K562 (cell line): ENCODE measurements around the gene NLRP12. TPM values are rescaled to one million over a fixed set of nuclear protein-coding genes. Genes with fewer than 3 reads are reported as not detected.

ENCODE experiments used
- ATAC-seq: fragments of 200-7000 bp; cut with Tn5 transposase; 3 replicates; pipeline ENCODE4 v1.9.1; 2020; ENCODE audit warnings: moderate library complexity
- BruUV-seq: library from RNA; stranded (reverse); fragments of 400-500 nt; replicated peaks from 2 replicates; lab custom pipeline; 2021; lab: Mats Ljungman, UMichigan
- CTCF ChIA-PET: fragments of 300-600 bp; formaldehyde crosslinking; extraction: SDS; loops from one replicate; lab custom pipeline; 2021; ENCODE audit warnings: low intra/inter-chr PET ratio; lab: Yijun Ruan, JAX
- POLR2A ChIA-PET: fragments of 300-600, 350-650 bp; sonication (Branson Sonifier 250); formaldehyde crosslinking; extraction: SDS; loops from one replicate; lab custom pipeline; 2021; ENCODE audit warnings: antibody characterized with exemption, inconsistent platforms; lab: Yijun Ruan, JAX
- DNase-seq, 4 experiments: peaks; one replicate each; pipeline versions ENCODE4 v3.0.0 to v3.0.0-alpha.2; 2011 to 2018; ENCODE audit warnings: low spot score in 3 of 4, mixed read lengths in 3 of 4; ENCODE audit errors: extremely low read depth in 1 of 4
- FAIRE-seq: peaks from 2 replicates; lab custom pipeline; 2011; peaks lifted over from hg19 to GRCh38; lab: Jason Lieb, UNC
- H2AFZ ChIP-seq: 2 replicates; pipeline ENCODE4 v1.6.0; 2011; ENCODE audit warnings: low read depth, low read length, control low read depth, inconsistent platforms
- H3K27ac ChIP-seq: fragments of 200-600 bp; 3 replicates; pipeline ENCODE4 v1.8.0; 2011; ENCODE audit warnings: low read depth, mild to moderate bottlenecking, control low read depth, inconsistent platforms, low read length, moderate library complexity, mixed read lengths; ENCODE audit errors: extremely low read depth
- H3K27me3 ChIP-seq, 2 experiments: fragments of 300-600 bp in 1 of 2; 2 replicates in 1 of 2; 3 replicates in 1 of 2; pipeline versions ENCODE4 v1.6.0 to v1.8.0; 2011; ENCODE audit warnings: inconsistent platforms in 2 of 2, low read length in 2 of 2, mild to moderate bottlenecking in 1 of 2, mixed read lengths in 1 of 2, moderate library complexity in 1 of 2; ENCODE audit not compliant: control insufficient read depth in 2 of 2, insufficient read depth in 2 of 2
- H3K36me3 ChIP-seq: fragments of 300-600 bp; 3 replicates; pipeline ENCODE4 v1.8.0; 2011; ENCODE audit warnings: mild to moderate bottlenecking, low read length, inconsistent platforms; ENCODE audit not compliant: control insufficient read depth, insufficient read depth
- H3K4me1 ChIP-seq, 2 experiments: fragments of 200-600 bp in 1 of 2; replicated peaks in 1 of 2; 2 replicates in 1 of 2; 3 replicates in 1 of 2; pipeline versions ENCODE4 v1.5.1 to v1.8.0; 2011; ENCODE audit warnings: inconsistent platforms in 2 of 2, low read length in 2 of 2, mild to moderate bottlenecking in 1 of 2, mixed read lengths in 1 of 2, moderate library complexity in 1 of 2; ENCODE audit not compliant: control insufficient read depth in 2 of 2, insufficient read depth in 2 of 2
- H3K4me2 ChIP-seq: 2 replicates; pipeline ENCODE4 v1.6.1; 2011; ENCODE audit warnings: low read length, control low read depth, inconsistent platforms, mixed read lengths; ENCODE audit not compliant: insufficient read depth
- H3K4me3 ChIP-seq: fragments of 200-600 bp; sonication (generic), shearing (Covaris generic); 2 replicates; pipeline ENCODE4 v1.5.1; 2016; ENCODE audit warnings: control low read depth, inconsistent platforms
- H3K79me2 ChIP-seq: fragments of 200-600 bp; 3 replicates; pipeline ENCODE4 v1.8.0; 2011; ENCODE audit warnings: low read length, inconsistent platforms; ENCODE audit not compliant: control insufficient read depth, insufficient read depth
- H3K9ac ChIP-seq, 2 experiments: 2 replicates each; pipeline versions ENCODE4 v1.6.0 to v1.6.1; 2011; ENCODE audit warnings: low read depth in 2 of 2, low read length in 2 of 2, control low read depth in 1 of 2, inconsistent platforms in 1 of 2, mild to moderate bottlenecking in 1 of 2, mixed read lengths in 1 of 2; ENCODE audit not compliant: insufficient read depth in 1 of 2
- H3K9me1 ChIP-seq: one replicate; pipeline ENCODE4 v1.6.0; 2011; ENCODE audit warnings: inconsistent platforms, mild to moderate bottlenecking, low read length, moderate library complexity; ENCODE audit not compliant: control insufficient read depth, insufficient read depth
- H3K9me3 ChIP-seq: replicated peaks from 2 replicates; pipeline ENCODE4 v1.5.1; 2011; ENCODE audit warnings: low read depth, low read length, inconsistent platforms; ENCODE audit not compliant: control insufficient read depth, insufficient read depth
- H4K20me1 ChIP-seq: replicated peaks from 2 replicates; pipeline ENCODE4 v1.6.1; 2011; ENCODE audit warnings: low read length, inconsistent platforms, mixed read lengths; ENCODE audit not compliant: control insufficient read depth, insufficient read depth
- CREB1 ChIP-seq, 2 experiments: sonication (generic) in 1 of 2; formaldehyde crosslinking in 1 of 2; IDR thresholded peaks; 2 replicates each; pipeline versions ENCODE4 v1.6.1 to v1.8.0; 2012 to 2022; ENCODE audit warnings: inconsistent platforms in 1 of 2, mild to moderate bottlenecking in 1 of 2, missing genetic modification reagents in 1 of 2, moderate library complexity in 1 of 2
- FUS ChIP-seq: fragments of 200-400 bp; formaldehyde crosslinking; optimal IDR thresholded peaks from 2 replicates; pipeline ENCODE3; 2017; ENCODE audit warnings: low read depth, low read length
- HDAC1 ChIP-seq, 2 experiments: fragments of 450-650 bp; IDR thresholded peaks; 2 replicates each; pipeline ENCODE4 v1.6.1; 2016 to 2017; ENCODE audit warnings: inconsistent platforms in 1 of 2, mild to moderate bottlenecking in 1 of 2, moderate library complexity in 1 of 2
- HSF4 ChIP-seq: fragments of 250-450 bp; sonication (Bioruptor Pico); IDR thresholded peaks from 2 replicates; pipeline ENCODE4 v2.1.2; 2022; ENCODE audit warnings: mild to moderate bottlenecking, moderate library complexity, borderline replicate concordance
- KHSRP ChIP-seq: fragments of 450-650 bp; IDR thresholded peaks from 2 replicates; pipeline ENCODE4 v1.6.1; 2017
- KLF1 ChIP-seq: fragments of 450-650 bp; IDR thresholded peaks from 2 replicates; pipeline ENCODE4 v1.6.1; 2016; ENCODE audit warnings: missing genetic modification characterization, missing compliant biosample characterization
- KLF6 ChIP-seq: fragments of 250-450 bp; sonication (Bioruptor Pico); IDR thresholded peaks from 2 replicates; pipeline ENCODE4 v1.4.0; 2020; ENCODE audit warnings: mild to moderate bottlenecking, moderate library complexity, borderline replicate concordance
- MTA3 ChIP-seq: fragments of 450-650 bp; formaldehyde crosslinking; IDR thresholded peaks from 2 replicates; pipeline ENCODE4 v1.6.1; 2017; ENCODE audit warnings: mild to moderate bottlenecking, borderline replicate concordance
- MYC ChIP-seq, 2 experiments: fragments of 250-450 bp in 1 of 2; sonication (Bioruptor Pico) in 1 of 2; IDR thresholded peaks; 2 replicates each; pipeline versions ENCODE4 v1.5.1 to v1.6.1; 2012 to 2021; ENCODE audit warnings: low read depth in 2 of 2, borderline replicate concordance in 1 of 2, improper control_type of control experiment in 1 of 2, low read length in 1 of 2, mild to moderate bottlenecking in 1 of 2, moderate library complexity in 1 of 2
- NR2C2 ChIP-seq, 2 experiments: fragments of 200-800 bp in 1 of 2; sonication (Bioruptor generic) in 1 of 2; sonication (generic) in 1 of 2; formaldehyde crosslinking in 1 of 2; IDR thresholded peaks; 2 replicates each; pipeline versions ENCODE4 v1.6.1 to v1.8.0; 2016 to 2022; ENCODE audit warnings: mild to moderate bottlenecking in 1 of 2, missing compliant biosample characterization in 1 of 2, missing genetic modification characterization in 1 of 2, missing genetic modification reagents in 1 of 2
- NRF1 ChIP-seq, 2 experiments: fragments of 450-650 bp; IDR thresholded peaks in 1 of 2; conservative IDR thresholded peaks in 1 of 2; 2 replicates each; pipeline ENCODE4 v1.6.1; 2014; ENCODE audit warnings: mild to moderate bottlenecking in 2 of 2
- PHF8 ChIP-seq: fragments of 200-600 bp; sonication (generic); IDR thresholded peaks from 2 replicates; pipeline ENCODE4 v1.6.1; 2012; ENCODE audit warnings: mixed run types, mild to moderate bottlenecking, inconsistent platforms, low read length, moderate library complexity, borderline replicate concordance
- POLR2A ChIP-seq: fragments of 450-650 bp; conservative IDR thresholded peaks from 2 replicates; pipeline ENCODE4 v1.6.1; 2016
- RBM14 ChIP-seq: fragments of 200-400 bp; formaldehyde crosslinking; IDR thresholded peaks from 2 replicates; pipeline ENCODE4 v1.6.1; 2018; ENCODE audit warnings: low read depth, mild to moderate bottlenecking, low read length, moderate library complexity, borderline replicate concordance; ENCODE audit not compliant: insufficient read depth
- SREBF2 ChIP-seq: sonication (generic); formaldehyde crosslinking; IDR thresholded peaks from 2 replicates; pipeline ENCODE4 v1.4.0; 2020; ENCODE audit warnings: mild to moderate bottlenecking, missing genetic modification reagents
- ZNF146 ChIP-seq: IDR thresholded peaks from one replicate; pipeline ENCODE4 v1.6.1; 2018; ENCODE audit warnings: missing compliant biosample characterization; ENCODE audit not compliant: unreplicated experiment
- ZNF174 ChIP-seq: fragments of 250-450 bp; sonication (Bioruptor Pico); IDR thresholded peaks from 2 replicates; pipeline ENCODE4 v1.4.0; 2020; ENCODE audit warnings: mild to moderate bottlenecking
- ZNF431 ChIP-seq: sonication (generic); formaldehyde crosslinking; IDR thresholded peaks from 2 replicates; pipeline ENCODE4 v1.8.0; 2022; ENCODE audit warnings: mild to moderate bottlenecking, missing genetic modification reagents
- ZNF668 ChIP-seq: fragments of 250-450 bp; sonication (Bioruptor Pico); IDR thresholded peaks from 2 replicates; pipeline ENCODE4 v1.8.0; 2022; ENCODE audit warnings: mild to moderate bottlenecking, inconsistent platforms
- ZNF707 ChIP-seq: fragments of 250-450 bp; sonication (Bioruptor Pico); conservative IDR thresholded peaks from 2 replicates; pipeline ENCODE4 v1.8.0; 2022; ENCODE audit warnings: inconsistent platforms, mild to moderate bottlenecking, moderate library complexity
- WGBS: fragments of 100-300 bp; shearing (Covaris generic); methylation state at CpG from one replicate; pipeline ENCODE4 v1.1.6; 2016; ENCODE audit warnings: low coverage, mixed read lengths; ENCODE audit not compliant: insufficient coverage; ENCODE audit errors: missing lambda C conversion rate; 5-methylcytosine and 5-hydroxymethylcytosine counted together
- in situ Hi-C: fragments of 300-500 bp; cut with MboI; formaldehyde crosslinking; loops from 4 replicates; pipeline ENCODE4 v1.15.0; 2018; ENCODE audit warnings: inconsistent platforms, mixed read lengths
- intact Hi-C: fragments of 100-400 bp; cut with micrococcal nuclease; formaldehyde crosslinking; loops from 2 replicates; pipeline ENCODE4 v1.14.2; 2022
- polyA plus RNA-seq, 8 experiments: library from polyadenylated mRNA; depleted of rRNA in 4 of 8; stranded (reverse) in 5 of 8; unstranded in 3 of 8; fragments of >200 nt; fragmentation: Nextera tagmentation in 2 of 8; fragmentation: Illumina TruSeq in 1 of 8; extraction: Ambion mirVana in 2 of 8; extraction: Trizol in 1 of 8; gene quantifications; 2 replicates each; pipeline versions ENCODE4 v1.2.1 to v1.2.3, GENCODE V29; 2011 to 2014; ENCODE audit warnings: inconsistent platforms in 1 of 8, missing spikeins in 1 of 8
- total RNA-seq, 7 experiments: library from RNA; depleted of rRNA in 6 of 7; stranded (reverse); fragments of >200 nt in 6 of 7; fragmentation: Illumina TruSeq in 2 of 7; extraction: Trizol in 2 of 7; gene quantifications; 2 replicates each; pipeline versions ENCODE4 v1.2.1 to v1.2.3, GENCODE V29; 2011 to 2021; ENCODE audit warnings: low replicate concordance in 1 of 7
- TF ChIP-seq, protein P1 (sequence below): fragments of 250-450 bp; sonication (Bioruptor Pico); IDR thresholded peaks from 2 replicates; pipeline ENCODE4 v1.4.0; 2020; ENCODE audit warnings: mild to moderate bottlenecking, moderate library complexity

Gene NLRP12
- total and polyA plus RNA-seq, 9 of the 15 experiments (the other 6 are each of a cell fraction or from before 2014, with no cell fraction given), result not detected

GRCh38 chr19:53870485-53870844 is 46.4 kb upstream of the NLRP12 start:
- FAIRE-seq (peak; percentile 84), DNase-seq (peak in 2 of 4 experiments; percentile 46 to 72), ATAC-seq (peak; percentile 30)
- Histone ChIP-seq H2AFZ (no peak overlapping the region), H3K36me3 (peaks cover 36% of the 10 kb centered on the region; the same call in 2 of the 3 replicates), H3K4me1 (peaks cover 26 to 70% of the 10 kb centered on the region in 2 experiments; a peak in 4 of 5 replicates), H3K9ac (peak overlapping the region; percentile 71 to 92), H3K4me3 (peak overlapping the region; percentile 78), H3K9me1 (peaks cover 4% of the 10 kb centered on the region), H3K27me3 (no peaks in the 10 kb centered on the region), H3K9me3 (no peaks in the 10 kb centered on the region), H3K27ac (peak overlapping the region; percentile 99), H3K4me2 (peak overlapping the region; percentile 79), H4K20me1 (0 out of 2 replicates have a peak, but pooled peaks cover 5% of the 10 kb centered on the region), H3K79me2 (peaks cover 49% of the 10 kb centered on the region)
- intact Hi-C loops, result no loop called here
- BruUV-seq, result TSS peak; percentile 65
- POLR2A ChIA-PET, result interaction anchor here (0.6 to 1.2 kb wide), 8 partner anchors 9 to 468 kb away, joined by 3 read pairs; no protein-coding TSS in a partner anchor
- CTCF ChIA-PET, result no interaction called here
- in situ Hi-C loops, result no loop called here
- WGBS, result 6% methylated on average over 5 of the region's 5 CpGs
- no peak for TF ChIP-seq RBM14
- TF ChIP-seq, protein P1, sequence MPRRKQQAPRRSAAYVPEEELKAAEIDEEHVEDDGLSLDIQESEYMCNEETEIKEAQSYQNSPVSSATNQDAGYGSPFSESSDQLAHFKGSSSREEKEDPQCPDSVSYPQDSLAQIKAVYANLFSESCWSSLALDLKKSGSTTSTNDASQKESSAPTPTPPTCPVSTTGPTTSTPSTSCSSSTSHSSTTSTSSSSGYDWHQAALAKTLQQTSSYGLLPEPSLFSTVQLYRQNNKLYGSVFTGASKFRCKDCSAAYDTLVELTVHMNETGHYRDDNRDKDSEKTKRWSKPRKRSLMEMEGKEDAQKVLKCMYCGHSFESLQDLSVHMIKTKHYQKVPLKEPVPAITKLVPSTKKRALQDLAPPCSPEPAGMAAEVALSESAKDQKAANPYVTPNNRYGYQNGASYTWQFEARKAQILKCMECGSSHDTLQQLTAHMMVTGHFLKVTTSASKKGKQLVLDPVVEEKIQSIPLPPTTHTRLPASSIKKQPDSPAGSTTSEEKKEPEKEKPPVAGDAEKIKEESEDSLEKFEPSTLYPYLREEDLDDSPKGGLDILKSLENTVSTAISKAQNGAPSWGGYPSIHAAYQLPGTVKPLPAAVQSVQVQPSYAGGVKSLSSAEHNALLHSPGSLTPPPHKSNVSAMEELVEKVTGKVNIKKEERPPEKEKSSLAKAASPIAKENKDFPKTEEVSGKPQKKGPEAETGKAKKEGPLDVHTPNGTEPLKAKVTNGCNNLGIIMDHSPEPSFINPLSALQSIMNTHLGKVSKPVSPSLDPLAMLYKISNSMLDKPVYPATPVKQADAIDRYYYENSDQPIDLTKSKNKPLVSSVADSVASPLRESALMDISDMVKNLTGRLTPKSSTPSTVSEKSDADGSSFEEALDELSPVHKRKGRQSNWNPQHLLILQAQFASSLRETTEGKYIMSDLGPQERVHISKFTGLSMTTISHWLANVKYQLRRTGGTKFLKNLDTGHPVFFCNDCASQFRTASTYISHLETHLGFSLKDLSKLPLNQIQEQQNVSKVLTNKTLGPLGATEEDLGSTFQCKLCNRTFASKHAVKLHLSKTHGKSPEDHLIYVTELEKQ (CRISPR knock-in tag), result no peak
- no peak for TF ChIP-seq KLF1 (tag)
- TF ChIP-seq HDAC1 (IDR thresholded peaks at IDR 0.05), result peak in 1 of 2 experiments; percentile 21; a peak in 1 of 4 replicates
- TF ChIP-seq NRF1 (conservative IDR thresholded peaks at IDR 0.05 in 1 of 2, IDR thresholded peaks at IDR 0.05 in 1 of 2), result peak in 1 of 2 experiments; percentile 17; a peak in 1 of 4 replicates
- no peak for TF ChIP-seq ZNF707 (CRISPR knock-in tag)
- TF ChIP-seq KHSRP, result no peak
- TF ChIP-seq MYC (IDR thresholded peaks at IDR 0.05; ENCODE audit: low read depth, low read length), result peak; percentile 47
- no peak for TF ChIP-seq MYC (CRISPR knock-in tag; IDR thresholded peaks at IDR 0.05; ENCODE audit: borderline replicate concordance, low read depth)
- no peak for TF ChIP-seq SREBF2 (CRISPR knock-in tag)
- TF ChIP-seq PHF8, result peak; percentile 26; the same call in 1 of the 2 replicates
- TF ChIP-seq CREB1 (IDR thresholded peaks at IDR 0.05), result no peak
- no peak for TF ChIP-seq CREB1 (CRISPR knock-in tag; IDR thresholded peaks at IDR 0.05)
- no peak for TF ChIP-seq ZNF146 (CRISPR knock-in tag)
- TF ChIP-seq KLF6, result no peak
- TF ChIP-seq ZNF431, result no peak
- peak; percentile 39; the same call in 1 of the 2 replicates for TF ChIP-seq MTA3
- no peak for TF ChIP-seq FUS
- no peak for TF ChIP-seq NR2C2 (CRISPR knock-in tag; IDR thresholded peaks at IDR 0.05)
- TF ChIP-seq NR2C2 (tag; IDR thresholded peaks at IDR 0.05), result no peak
- no peak for TF ChIP-seq ZNF668 (CRISPR knock-in tag)
- no peak for TF ChIP-seq HSF4 (CRISPR knock-in tag)
- no peak for TF ChIP-seq ZNF174 (CRISPR knock-in tag)
- peak; percentile 39 for TF ChIP-seq POLR2A
